ENCODE data around the gene KIF2C. TPM values are rescaled to one million over a fixed set of nuclear protein-coding genes. Genes with fewer than 3 reads are reported as not detected.

KIF2C gene
- total and polyA plus RNA-seq, 9 of the 15 experiments (the other 6 are each of a cell fraction or from before 2014, with no cell fraction given), result 84.9 to 226 (median 169) TPM

GRCh38 chr1:44808938-44809917 lies 69.6 kb downstream of the KIF2C start (continued):
- TF ChIP-seq ZBTB11 (CRISPR knock-in tag; IDR thresholded peaks at IDR 0.05) (peak in 1 of 3 experiments; percentile 57; a peak in 1 of 6 replicates), ZFPM2 (CRISPR knock-in tag; IDR thresholded peaks at IDR 0.05) (no peak), ARID4B (CRISPR knock-in tag; IDR thresholded peaks at IDR 0.05) (0 out of 2 replicates have a peak, but pooled peaks have one; percentile 15), CBFA2T3 (IDR thresholded peaks at IDR 0.05) (peak; percentile 45), KAT2B (IDR thresholded peaks at IDR 0.05; ENCODE audit: low read depth, low read length) (no peak), GTF2E2 (tag; IDR thresholded peaks at IDR 0.05) (0 out of 2 replicates have a peak, but pooled peaks have one; percentile 55), TFE3 (CRISPR knock-in tag; IDR thresholded peaks at IDR 0.05) (no peak), RBM39 (optimal IDR thresholded peaks at IDR 0.05; ENCODE audit: low read depth, low read length) (peak; percentile 43), EGR1 (conservative IDR thresholded peaks at IDR 0.05) (peak; percentile 85), KDM5B (IDR thresholded peaks at IDR 0.05; ENCODE audit: insufficient replicate concordance, low read depth, low read length) (peak; percentile 11), HDAC2 (IDR thresholded peaks at IDR 0.05) (no peak), CHD1 (IDR thresholded peaks at IDR 0.05; ENCODE audit: low read length) (peak; percentile 17), ZNF316 (IDR thresholded peaks at IDR 0.05) (peak; percentile 96), ID3 (CRISPR knock-in tag; IDR thresholded peaks at IDR 0.05) (no peak), ID3 (tag; IDR thresholded peaks at IDR 0.05) (peak; percentile 54; the same call in 1 of the 2 replicates), C11orf30 (IDR thresholded peaks at IDR 0.05; ENCODE audit: low read depth) (peak; percentile 93)

Measured in K562 (cell line).